ENCODE data around the gene NECAB2.

Gene NECAB2

GRCh38 chr16:84042879-84043485 lies 74.9 kb downstream of the NECAB2 start:
- no peak for DNase-seq (ENCODE audit: low read depth in 1 of 2, low spot score in 1 of 2)

GRCh38 chr16:84043486-84044117 lies 75.6 kb downstream of the NECAB2 start:
- DNase-seq (ENCODE audit: low read depth in 1 of 2, low spot score in 1 of 2) = no peak

- no peak for DNase-seq (ENCODE audit: low read depth in 1 of 2, low spot score in 1 of 2)
Observed at GRCh38 chr16:84044118-84044488, 76.1 kb downstream of the NECAB2 start.

- DNase-seq (ENCODE audit: low read depth in 1 of 2, low spot score in 1 of 2) = no peak
Observed at GRCh38 chr16:84045001-84045817, 77.2 kb downstream of the NECAB2 start.

GRCh38 chr16:84045818-84046470 lies 77.9 kb downstream of the NECAB2 start:
- no peak for DNase-seq (ENCODE audit: low read depth in 1 of 2, low spot score in 1 of 2)

- no peak for DNase-seq (ENCODE audit: low read depth in 1 of 2, low spot score in 1 of 2)
Observed at GRCh38 chr16:84047206-84047605, 79.2 kb downstream of the NECAB2 start.

- no peak for DNase-seq (ENCODE audit: low read depth in 1 of 2, low spot score in 1 of 2)
Observed at GRCh38 chr16:84047626-84048025, 79.6 kb downstream of the NECAB2 start.

- DNase-seq (ENCODE audit: low read depth in 1 of 2, low spot score in 1 of 2) = no peak
Observed at GRCh38 chr16:84048270-84048669, 80.2 kb downstream of the NECAB2 start.

GRCh38 chr16:84048871-84049270 lies 80.8 kb downstream of the NECAB2 start:
- DNase-seq (ENCODE audit: low read depth in 1 of 2, low spot score in 1 of 2) = no peak

- DNase-seq (ENCODE audit: low read depth in 1 of 2, low spot score in 1 of 2) = no peak
Observed at GRCh38 chr16:84049403-84050060, 81.5 kb downstream of the NECAB2 start.

- no peak for DNase-seq (ENCODE audit: low read depth in 1 of 2, low spot score in 1 of 2)
Observed at GRCh38 chr16:84050316-84050715, 82.3 kb downstream of the NECAB2 start.

GRCh38 chr16:84052071-84052622 lies 84.1 kb downstream of the NECAB2 start:
- DNase-seq (ENCODE audit: low read depth in 1 of 2, low spot score in 1 of 2) = no peak
